Stimulated activated naive CD8-positive, alpha-beta T cell treated with anti-CD3 and anti-CD28 coated beads, Interleukin-15, Interleukin-2, amounts not matched to agents 100 U/mL and 50 U/mL, for 24 hours (primary cell): Measurements from ENCODE around the gene FAAP100.
"Not testable (repeated sequence)": the region's sequence is repeated elsewhere in the genome, so short reads cannot be mapped to it uniquely, and the experiment has no call there.

Experiments
- ATAC-seq: fragments of 150-1000 bp; cut with Tn5 transposase; one replicate; pipeline ENCODE4 v1.10.0; 2021
- DNase-seq: peaks from one replicate; pipeline ENCODE4 v3.0.0; 2021

FAAP100 gene

DNA sequence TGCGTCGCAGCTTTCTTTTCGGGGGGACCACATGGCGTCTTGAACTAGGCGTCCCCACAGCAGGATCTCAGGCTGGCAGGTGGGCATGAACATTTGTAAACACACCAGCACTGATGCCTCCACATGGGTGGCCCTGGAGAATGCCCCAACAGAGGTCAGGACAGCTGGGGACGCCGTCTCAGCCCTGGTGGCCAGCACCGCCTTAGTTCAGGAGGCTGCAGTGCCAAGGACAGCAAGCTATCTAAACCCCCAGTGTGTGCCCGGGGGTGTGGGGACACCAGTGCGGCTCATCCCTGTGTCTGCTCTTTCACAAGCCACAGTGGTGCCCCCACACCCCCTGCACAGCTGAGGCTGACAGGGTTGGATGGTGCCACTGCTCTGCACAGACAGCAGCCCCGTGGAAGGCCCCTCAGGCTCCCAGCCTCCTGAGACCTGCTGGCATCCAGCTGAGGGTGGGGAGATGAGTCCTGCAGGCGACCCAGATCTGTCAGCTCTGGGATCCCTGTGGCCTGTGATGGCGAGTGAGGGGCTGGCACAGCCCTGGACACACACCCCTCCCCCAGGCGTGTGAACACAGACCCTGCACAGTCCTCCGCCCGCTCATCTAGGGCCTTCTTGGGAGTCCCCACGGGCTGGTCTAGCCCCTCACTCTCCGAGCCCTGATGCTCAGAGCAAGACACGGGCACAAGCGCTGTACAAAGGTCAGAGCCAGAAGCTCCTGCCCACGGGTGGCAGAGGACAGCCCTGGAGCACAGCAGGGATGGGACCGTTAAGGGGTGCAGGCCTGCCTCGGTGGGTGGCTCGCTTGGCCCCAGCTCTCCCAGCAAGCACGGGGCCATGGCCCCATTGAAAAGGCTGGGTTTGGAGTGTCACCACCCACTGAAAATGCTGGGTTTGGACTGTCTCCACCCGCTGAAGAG, 13.2 kb downstream of the FAAP100 start:
- DNase-seq (no peak), ATAC-seq (no peak)

DNA sequence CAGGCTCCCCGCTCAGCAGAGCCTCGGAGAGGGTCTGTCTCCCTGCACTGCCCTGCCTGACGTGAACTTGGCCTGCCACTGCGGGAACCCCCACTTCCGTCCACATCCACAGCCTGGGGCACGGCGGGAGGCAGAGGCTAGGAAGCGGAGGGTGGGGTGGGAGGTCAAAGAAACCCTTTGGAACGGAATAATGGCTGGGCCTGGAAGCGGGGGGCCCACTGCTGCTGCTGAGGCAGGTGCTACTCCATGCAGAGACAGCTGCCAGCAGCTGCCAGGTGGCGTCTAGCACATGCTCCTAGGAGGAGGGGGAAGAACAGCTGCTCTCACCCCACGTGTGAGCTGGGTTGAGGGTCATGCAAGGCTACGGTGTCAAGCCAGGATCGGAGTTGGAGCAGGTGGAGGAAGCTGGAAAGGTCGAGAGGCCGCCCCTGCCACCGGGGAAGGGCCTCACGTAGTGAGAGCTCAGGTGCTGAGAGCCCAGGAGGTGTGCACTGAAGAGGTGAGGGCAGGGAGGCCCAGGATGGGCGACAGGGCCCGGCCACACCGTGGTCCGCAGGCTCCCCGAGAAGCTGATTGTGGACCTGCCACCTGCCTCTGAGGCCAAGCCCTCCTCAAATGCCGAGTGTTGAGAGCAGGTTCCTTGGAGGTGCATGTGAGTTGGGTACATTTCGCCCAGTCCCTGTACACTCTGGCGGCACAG, 14.1 kb downstream of the FAAP100 start:
- ATAC-seq (no peak), DNase-seq (no peak)

DNA sequence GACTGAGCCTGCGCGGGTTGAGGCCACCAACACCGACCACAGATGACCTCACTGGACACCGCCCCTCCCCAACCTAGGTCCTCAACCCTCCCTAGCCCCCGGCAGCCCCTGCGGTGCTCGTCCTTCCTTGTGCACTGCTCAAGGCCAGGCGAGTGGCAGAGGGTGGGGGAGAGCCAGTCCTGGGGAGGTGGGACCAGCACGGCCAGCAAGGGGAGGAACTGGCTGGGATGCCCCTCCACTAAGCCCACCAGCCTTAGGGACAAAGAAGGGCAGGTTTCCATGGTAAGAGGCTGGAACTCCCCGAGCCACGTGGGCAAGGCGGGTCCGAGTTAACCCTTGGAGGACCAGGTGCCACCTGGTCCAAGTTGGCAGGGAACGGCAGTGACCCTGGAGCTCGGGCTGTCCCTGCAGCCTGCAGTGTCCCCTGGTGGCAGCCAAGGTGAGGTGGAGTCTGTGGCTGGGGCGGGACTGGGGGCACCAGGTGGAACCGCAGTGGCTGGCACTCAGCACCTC, 14.8 kb downstream of the FAAP100 start:
- ATAC-seq (peak; percentile 40), DNase-seq (peak; percentile 55)

DNA sequence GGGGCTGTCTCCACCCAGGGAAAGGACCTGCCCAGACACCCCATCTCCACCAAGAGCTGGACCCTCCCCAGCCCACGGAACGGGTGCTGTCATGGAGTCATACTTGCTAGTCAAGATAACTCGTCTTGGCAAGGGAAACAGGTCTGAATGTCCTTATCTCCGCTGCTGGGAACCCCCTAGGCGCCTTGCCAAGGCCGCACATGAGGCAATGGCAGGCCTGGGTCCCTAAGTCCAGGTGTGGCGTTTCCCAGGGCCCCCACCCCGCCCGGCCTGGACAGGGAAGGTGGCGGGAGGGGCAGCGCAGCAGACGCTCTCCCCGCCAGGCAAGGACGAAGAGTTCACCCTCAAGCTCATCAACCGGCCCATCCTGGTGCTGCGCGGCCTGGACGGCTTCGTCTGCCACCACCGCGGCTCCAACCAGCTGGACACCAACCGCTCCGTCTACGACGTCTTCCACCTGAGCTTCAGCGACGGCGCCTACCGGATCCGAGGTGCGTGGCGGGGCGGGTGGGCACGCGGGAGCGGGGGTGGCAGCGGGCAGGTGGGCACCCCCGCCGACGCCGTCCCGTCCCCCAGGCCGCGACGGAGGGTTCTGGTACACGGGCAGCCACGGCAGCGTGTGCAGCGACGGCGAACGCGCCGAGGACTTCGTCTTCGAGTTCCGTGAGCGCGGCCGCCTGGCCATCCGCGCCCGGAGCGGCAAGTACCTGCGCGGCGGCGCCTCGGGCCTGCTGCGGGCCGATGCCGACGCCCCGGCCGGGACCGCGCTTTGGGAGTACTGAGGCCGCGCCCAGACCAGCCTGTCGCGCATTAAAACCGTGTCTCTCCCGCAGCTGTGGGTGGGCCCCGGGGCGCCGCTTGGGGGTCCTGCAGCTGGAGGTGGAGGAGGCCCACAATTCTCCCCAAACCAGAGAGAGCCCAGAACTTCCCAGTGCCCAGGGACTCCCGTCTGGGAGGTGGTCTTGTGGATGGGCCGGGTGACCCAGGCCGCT, 15.6 kb downstream of the FAAP100 start:
- no peak for ATAC-seq
- DNase-seq: no peak

DNA sequence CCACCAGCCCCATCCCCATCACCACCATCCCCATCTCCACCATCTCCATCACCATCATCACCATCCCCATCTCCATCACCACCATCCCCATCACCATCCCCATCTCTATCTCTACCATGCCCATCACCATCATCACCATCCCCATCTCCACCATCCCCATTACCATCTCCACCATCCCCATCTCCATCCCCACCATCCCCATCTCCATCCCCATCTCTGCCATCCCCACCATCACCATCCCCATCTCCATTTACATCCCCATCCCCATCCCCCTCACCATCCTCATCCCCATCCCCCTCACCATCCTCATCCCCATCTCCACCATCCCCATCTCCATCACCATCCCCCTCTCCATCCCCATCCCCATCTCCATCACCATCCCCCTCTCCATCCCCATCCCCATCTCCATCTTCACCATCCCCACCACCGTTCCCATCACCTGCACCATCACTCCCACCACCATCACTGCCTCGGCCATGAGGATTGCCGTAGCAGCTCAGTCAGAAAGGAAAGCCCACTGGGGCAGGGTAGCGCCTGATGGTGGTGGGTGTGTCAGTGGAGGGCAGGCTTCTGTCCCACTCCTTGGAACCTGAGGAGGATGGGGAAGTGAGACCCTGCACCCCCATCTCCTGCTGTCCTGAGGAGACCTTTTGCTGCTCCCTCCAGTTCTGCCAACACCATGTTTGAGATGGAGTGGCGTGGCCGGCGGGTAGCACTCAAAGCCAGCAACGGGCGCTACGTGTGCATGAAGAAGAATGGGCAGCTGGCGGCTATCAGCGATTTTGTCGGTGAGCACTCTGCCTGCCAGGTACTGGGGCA, 16.5 kb downstream of the FAAP100 start:
- DNase-seq (no peak), ATAC-seq (no peak)

DNA sequence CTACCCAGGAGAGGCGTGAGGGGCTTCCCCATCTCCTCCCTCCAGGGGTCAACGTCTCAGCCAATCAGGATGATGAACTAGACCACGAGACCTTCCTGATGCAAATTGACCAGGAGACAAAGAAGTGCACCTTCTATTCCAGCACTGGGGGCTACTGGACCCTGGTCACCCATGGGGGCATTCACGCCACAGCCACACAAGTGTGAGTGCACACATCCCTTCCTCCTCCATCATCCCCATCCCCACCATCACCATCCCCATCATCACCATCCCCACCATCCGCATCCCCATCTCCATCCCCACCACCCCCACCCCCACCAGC, 17.2 kb downstream of the FAAP100 start:
- ATAC-seq: no peak
- no peak for DNase-seq

DNA sequence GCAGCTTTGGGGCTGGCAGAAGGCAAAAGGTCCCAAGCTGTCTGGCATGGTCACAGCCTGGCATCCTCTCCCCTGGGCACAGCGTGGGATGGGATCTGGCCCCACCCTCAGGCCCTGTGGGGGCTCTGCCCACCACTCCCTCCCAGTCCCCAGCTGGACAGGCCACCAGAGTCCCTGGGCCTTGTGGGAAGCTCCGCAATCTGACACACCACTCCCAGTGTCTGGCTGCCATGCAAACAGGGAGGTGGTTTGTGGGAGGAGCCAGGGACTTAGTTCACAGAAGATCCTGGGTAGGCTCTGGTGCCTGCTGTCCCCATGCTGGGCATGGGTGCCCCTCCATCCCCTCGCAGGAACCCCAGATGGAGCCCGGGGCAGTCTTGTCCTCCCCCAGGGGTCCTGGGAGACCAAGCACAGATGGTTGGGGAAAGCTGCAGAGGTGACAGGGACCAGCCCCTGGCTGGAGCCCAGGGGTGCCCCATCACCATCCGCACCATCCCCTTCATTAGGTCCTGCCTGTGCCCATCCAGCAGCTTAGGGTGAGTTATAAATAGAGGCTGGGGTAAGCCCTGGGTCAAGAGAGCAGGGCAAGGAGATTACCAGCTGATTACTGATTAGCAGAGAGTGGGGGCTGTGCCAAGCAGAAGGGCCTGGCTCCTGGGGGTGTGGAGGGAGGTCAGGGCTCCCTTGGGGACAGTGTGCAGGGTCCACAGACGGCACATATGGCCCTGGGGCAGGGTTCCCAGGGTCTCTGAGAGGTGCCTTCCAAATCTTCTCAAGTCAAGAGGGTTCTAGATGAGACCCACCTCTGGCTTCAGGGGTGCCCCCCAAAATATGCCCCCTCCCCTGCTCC, 17.8 kb downstream of the FAAP100 start:
- DNase-seq: no peak
- ATAC-seq: no peak

DNA sequence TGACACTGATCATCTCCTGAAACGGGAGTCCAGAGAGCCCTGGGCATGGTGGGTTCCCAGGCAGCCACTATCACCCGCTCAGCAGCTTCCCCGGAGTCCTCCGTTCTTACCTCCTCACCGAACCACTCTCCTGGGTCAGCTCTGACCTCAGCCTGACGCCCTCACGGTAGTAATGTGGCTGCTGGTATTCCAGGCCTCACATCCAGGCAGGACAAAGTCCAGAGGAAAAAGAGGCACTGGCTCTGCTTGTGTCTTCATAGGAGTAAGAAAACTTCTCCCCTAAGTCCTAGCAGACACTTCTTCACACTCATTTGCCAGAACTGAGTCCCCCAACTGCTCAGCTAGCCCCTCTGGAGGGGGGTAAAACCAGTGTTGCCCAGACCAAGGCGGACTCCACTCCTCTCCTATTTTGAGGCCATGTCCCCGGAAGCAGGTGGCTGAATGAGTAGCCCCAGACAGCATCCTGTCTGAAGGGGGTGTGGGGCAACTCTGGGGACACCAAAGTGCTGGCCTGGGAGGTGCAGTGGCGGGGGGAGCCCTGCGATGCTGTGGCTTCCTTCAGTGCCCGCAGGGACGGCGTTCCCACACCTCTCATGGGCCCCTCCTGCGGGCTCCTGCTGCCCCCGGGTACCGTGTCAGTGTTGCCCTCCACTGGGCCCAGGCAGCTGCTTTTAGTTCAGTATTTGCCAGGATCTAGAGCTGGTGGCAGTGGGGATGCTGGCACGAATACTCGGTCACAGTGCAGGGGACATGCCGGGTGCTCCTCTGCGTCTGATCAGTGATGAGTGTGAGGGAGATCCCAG, 18.6 kb downstream of the FAAP100 start:
- no peak for DNase-seq
- ATAC-seq: no peak

DNA sequence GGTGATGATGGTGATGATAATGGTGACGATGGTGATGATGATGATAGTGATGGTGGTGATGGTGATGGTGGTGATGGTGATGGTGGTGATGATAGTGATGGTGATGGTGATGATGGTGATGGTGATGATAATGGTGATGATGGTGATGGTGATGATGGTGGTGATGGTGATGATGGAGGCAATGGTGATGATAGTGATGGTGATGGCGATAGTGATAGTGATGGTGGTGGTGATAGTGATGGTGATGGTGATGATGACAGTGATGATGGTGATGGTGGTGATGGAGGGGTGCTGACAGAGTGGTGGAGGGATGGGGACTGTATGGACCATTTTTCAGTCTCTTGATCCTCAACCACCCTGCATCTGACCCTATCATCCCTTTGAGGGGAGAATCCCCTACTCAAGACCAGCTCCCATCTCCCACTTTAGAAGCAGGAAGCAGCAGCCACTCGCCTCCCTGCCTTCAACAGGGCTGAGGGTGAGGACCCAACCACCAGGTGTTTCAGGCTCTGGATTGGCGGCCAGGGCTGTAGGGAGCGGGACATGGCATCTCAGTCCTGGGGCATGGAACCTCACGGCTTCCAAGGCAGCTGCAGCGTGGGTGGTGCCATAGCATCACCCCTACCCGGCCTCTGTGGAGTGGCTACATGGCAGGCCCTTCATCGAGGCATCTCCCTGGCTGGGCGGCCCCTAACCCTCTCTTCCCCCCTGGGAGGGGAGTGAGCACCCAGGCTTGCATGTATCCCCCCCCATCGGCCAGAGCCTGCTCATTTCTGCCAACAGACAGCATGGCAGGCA, 19.5 kb downstream of the FAAP100 start:
- no peak for ATAC-seq
- no peak for DNase-seq

DNA sequence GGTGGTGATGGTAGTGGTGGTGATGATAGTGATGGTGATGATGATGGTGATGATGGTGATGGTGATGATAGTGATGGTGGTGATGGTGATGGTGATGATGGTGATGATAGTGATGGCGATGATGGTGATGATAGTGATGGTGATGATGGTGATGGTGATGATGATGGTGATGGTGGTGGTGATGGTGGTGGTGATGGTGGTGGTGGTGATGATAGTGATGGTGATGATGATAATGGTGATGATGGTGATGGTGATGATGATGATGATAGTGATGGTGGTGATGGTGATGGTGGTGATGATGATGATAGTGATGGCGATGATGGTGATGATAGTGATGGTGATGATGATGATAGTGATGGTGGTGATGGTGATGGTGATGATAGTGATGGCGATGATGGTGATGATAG, 20.2 kb downstream of the FAAP100 start:
- not testable (repeated sequence) for DNase-seq, ATAC-seq

DNA sequence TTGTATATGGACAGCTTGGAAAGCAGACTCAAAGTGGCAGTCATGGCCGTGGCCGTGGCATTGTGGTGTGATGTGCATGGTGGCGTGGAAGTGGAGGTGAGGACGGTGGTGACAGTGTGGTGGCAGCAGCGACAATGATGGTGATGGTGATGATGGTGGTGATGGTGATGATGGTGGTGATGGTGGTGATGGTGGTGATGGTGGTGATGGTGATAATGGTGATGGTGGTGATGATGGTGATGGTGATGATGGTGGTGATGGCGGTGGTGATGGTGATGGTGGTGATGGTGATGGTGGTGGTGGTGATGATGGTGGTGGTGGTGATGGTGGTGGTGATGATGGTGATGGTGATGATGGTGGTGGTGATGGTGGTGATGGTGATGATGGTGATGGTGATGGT, 21.1 kb downstream of the FAAP100 start:
- DNase-seq, ATAC-seq: not testable (repeated sequence)

DNA sequence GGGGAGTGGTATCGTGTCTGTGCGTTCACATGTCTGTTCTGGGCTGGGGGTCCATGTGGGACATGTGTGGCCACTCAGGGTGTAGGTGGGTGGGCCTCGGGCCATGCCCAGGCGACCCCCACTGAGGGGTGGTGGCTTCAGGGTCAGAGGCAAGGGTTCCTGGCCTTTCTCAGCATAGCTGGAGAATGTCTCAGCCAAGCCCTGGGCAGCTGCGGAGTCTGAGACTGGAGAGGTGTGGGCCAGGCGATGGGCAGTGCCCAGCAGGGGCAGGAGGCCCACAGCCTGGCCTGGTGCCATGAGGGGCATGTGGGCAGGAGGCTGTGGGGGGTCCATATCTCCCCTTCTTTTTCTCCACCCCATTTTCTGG, 22.7 kb downstream of the FAAP100 start:
- no peak for DNase-seq
- ATAC-seq: no peak

DNA sequence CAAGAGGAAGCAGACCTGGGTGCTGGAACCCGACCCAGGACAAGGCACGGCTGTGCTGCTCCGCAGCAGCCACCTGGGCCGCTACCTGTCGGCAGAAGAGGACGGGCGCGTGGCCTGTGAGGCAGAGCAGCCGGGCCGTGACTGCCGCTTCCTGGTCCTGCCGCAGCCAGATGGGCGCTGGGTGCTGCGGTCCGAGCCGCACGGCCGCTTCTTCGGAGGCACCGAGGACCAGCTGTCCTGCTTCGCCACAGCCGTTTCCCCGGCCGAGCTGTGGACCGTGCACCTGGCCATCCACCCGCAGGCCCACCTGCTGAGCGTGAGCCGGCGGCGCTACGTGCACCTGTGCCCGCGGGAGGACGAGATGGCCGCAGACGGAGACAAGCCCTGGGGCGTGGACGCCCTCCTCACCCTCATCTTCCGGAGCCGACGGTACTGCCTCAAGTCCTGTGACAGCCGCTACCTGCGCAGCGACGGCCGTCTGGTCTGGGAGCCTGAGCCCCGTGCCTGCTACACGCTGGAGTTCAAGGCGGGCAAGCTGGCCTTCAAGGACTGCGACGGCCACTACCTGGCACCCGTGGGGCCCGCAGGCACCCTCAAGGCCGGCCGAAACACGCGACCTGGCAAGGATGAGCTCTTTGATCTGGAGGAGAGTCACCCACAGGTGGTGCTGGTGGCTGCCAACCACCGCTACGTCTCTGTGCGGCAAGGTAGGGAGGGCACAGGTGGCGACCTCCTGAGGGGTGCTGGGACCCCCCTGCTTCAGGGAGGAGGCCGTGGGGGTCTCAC, 23.3 kb downstream of the FAAP100 start:
- ATAC-seq (no peak), DNase-seq (no peak)

DNA sequence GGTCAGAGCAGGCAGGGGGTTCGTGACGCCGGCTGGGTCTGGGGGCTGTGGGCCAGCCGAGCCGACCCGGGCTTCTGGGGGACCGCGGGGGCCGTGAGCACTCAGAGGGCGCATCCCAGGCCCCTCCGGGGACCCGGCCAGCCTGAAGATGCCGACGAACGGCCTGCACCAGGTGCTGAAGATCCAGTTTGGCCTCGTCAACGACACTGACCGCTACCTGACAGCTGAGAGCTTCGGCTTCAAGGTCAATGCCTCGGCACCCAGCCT, 23.8 kb downstream of the FAAP100 start:
- ATAC-seq (no peak), DNase-seq (no peak)

DNA sequence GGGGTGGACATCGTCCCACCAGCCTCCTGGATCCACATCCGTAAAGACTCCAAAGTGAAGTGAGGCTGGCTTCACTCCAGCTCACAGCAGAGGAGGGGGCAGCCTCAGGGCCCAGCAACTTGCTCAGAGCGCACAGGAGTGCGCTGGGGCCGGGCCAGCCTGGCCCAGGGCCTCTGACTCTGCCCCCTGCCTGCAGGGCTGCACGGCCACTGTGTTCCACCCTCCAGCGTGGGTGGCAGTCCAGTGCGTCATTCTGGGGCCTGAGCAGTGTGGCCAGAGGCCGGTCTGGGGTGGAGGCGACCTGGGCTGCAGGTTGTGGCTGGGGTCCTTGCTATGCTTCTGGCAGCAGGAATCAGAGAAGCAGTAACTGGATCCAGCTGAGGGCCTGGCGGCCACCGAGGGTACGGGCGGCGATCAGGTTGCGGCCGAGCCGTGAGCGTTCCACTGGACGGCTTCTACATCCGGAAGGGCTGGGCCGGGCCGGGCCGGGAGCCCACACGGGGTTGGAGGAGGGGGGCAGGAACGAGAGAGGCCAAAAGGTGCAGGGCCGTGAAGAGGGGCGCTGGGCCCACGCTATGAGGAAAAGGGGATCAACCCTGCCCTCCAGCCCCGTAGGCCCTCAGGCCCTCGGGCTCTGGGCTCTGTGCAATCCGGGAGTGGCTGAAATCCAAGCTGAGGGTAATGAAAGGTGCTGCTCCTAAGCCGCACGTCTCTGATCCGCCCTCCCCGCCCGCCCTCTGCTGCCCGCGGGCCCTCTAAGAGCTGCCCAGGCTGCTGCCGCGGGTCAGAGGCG, 24.4 kb downstream of the FAAP100 start, which contains the start of gene FSCN2:
FSCN2 (plus strand) TSS at position 787 of the 793 bp plus-strand sequence. CDS start 155 bp downstream, outside the sequence.
- DNase-seq (no peak), ATAC-seq (no peak)

DNA sequence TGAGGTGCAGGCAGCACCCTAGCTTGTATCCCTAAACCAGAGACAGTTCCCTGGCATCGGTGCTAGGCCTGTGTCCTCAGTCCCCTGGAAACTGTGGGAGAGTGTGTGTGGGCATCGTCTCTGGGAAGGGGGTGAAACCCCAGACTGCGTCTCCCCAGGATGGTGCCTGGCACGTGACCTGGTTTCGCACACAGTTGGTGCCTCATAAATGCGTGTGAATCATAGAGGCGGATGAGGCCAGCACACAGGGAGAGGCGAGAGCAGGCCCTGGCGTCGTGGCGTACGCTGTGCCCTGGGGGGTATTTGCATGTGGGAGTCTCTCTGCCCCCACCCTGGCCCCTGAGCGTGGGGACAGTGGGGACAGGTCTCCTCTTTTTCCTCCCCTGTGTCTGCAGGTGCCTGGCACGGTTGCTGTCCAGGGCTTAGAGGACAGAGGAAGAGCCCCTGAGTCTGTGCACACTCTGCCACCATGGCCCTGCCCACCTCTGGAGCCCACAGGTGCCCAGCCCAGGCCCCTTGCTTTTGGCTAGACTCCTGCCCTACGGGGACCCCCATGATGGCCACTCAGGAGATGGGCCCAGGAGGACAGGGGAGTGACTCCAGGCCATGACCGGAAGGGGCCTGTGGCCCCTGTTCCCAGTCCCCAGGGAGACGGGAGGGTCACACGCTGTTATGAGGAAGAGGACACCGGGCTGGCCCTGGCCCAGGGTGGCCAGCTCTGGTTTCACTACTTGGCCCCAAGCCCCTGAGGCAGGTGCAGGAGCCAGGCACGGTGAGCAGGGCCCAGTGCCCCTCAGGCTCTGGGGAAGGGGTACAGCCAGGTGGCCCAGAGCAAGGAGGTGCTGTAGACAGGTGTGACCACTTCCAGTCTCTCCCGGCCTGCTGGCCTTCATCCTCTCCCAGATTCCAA, 25.2 kb downstream of the FAAP100 start:
- no peak for ATAC-seq
- no peak for DNase-seq
